ENCODE data around the gene IPO13.

The IPO13 gene

DNA sequence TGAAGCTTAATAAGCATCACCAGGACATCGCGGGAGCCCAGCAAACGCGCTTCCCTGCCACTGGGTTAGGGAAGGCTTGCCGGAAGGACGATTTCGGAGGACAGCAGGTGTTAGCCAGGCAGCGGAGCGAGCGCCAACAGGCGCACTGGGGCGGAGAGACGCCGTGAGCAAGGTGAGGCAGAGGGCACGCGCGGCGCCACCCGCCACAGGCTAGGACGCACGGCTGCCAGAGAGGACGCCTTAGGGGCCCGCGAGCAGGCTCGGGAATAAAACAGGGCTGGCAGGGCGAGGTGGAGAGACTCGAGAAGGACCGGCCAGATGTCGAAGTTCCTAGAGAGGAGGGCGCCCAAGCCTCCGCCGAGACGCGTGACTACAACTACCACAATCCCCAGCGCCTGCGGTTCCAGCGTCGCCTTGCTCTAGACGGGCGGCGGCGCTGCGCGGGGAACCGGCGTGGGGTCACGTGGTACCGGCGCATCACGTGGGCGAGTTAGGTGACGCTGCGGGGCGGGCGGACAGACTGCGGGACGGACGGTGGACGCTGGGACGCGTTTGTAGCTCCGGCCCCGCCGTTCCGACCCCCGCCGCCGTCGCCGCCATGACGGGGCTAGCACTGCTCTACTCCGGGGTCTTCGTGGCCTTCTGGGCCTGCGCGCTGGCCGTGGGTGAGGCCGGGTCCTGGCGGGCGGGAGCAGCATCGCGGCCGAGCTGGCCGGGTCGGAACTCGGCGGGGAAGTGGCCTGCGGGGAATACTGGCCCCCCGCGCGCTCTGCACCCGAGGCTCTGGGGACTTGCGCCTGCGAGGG lies 27.9 kb downstream of the IPO13 start, which contains the start of gene ATP6V0B:
Gene ATP6V0B, plus strand, starts transcription at position 518 of the 806 bp plus-strand sequence. Its CDS starts 81 bp downstream, at position 599.
- peak; percentile 75 for ATAC-seq

DNA sequence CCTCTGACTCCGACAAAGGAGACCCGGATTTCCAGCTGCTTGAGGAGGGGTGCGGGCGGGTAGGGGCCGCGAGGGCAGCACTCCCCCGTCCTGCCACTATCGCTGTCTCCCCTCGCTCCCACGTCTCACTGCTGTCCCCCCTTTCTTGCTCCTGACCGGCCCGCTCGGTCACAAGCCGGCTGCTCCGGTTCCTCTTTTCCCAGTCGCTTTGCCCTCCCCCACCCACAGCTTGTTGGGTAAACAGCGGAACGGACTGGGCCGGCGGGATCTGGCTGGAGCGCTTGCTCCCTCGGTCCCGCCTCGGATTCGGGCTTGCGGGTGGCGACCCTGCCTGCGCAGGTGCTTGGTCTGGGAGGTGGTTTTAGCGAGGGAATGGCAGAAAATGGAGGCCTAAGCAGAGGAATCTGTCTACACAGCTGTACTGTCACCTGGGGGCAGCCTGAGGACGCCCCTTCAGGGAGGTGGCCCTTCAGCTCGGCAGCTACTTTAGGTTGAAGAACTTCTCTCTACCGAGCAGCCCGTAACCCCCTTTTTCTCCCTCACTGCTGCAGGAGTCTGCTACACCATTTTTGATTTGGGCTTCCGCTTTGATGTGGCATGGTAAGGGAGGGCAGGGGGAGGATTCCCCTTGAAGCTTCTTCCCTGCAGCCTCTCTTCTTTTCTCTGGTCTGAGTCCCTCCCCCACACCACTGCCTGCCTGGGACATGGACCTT lies 28.7 kb downstream of the IPO13 start:
- no peak for ATAC-seq

DNA sequence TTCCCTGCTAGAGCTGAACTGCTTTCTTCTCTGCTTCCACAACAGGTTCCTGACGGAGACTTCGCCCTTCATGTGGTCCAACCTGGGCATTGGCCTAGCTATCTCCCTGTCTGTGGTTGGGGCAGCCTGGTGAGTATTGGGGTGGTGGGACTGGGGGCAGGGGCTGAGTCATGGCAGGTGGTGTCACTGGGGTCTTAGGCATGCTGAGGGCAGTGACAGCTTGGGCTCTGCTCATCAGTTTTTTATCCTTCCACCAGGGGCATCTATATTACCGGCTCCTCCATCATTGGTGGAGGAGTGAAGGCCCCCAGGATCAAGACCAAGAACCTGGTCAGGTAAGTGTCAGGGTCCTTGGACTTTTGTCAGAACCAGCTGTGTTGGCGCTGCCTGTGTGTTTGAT lies 29.3 kb downstream of the IPO13 start:
- no peak for ATAC-seq

DNA sequence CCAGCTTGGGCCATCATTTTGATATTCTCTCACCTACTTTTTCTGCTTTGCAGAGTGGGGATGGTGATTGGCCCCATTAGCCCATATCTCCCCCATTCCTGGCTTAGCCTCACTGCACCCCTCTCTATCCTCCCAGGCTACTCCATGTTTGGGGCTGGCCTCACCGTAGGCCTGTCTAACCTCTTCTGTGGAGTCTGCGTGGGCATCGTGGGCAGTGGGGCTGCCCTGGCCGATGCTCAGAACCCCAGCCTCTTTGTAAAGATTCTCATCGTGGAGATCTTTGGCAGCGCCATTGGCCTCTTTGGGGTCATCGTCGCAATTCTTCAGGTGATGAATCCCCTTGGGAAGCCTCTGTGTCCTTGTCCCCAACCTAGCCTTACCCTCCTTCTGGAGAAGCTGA lies 30.1 kb downstream of the IPO13 start:
- ATAC-seq = no peak

DNA sequence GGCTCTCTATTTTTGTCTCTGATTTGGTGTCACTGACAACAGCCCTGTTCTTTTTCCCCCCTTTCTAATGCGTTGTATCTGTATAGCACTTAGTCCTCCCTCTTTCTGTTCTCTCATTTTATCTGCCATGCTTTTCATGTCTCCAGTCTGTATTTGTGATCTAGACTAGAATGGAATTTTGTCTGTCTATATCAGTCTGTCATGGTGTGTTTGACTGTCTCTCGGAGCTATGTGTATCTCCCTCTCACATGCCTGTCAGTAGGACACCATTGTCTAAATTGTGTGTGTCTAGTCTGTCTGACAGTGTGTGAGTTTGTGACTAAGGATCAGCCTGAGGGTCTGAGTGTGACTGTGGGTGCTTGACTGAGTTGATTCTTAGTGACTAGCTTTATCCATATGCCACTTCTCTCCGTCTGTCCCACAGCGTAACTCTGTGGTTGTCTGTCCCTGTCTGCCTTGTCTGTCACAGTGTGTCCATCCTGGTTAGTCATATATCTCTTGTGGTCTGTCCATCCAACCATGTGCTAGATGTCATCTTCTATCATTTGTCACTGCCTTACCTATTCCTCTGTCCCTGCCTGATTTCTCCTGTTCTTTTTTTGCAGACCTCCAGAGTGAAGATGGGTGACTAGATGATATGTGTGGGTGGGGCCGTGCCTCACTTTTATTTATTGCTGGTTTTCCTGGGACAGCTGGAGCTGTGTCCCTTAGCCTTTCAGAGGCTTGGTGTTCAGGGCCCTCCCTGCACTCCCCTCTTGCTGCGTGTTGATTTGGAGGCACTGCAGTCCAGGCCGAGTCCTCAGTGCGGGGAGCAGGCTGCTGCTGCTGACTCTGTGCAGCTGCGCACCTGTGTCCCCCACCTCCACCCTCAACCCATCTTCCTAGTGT lies 30.9 kb downstream of the IPO13 start:
- ATAC-seq = no peak

DNA sequence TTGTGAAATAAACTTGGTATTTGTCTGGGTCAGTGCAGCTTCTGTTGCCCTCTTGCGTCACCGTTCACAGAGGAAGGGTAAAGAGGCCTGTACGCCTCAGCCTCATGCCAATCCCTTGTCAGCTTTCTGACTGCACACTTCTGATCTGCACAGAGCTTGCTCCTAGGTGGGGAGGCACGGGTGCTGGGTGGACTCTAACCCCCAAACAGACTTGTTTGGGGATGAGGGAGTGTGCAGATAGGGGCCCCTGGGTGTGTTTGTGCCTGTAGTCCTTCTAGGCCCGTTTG lies 31.5 kb downstream of the IPO13 start:
- no peak for ATAC-seq

DNA sequence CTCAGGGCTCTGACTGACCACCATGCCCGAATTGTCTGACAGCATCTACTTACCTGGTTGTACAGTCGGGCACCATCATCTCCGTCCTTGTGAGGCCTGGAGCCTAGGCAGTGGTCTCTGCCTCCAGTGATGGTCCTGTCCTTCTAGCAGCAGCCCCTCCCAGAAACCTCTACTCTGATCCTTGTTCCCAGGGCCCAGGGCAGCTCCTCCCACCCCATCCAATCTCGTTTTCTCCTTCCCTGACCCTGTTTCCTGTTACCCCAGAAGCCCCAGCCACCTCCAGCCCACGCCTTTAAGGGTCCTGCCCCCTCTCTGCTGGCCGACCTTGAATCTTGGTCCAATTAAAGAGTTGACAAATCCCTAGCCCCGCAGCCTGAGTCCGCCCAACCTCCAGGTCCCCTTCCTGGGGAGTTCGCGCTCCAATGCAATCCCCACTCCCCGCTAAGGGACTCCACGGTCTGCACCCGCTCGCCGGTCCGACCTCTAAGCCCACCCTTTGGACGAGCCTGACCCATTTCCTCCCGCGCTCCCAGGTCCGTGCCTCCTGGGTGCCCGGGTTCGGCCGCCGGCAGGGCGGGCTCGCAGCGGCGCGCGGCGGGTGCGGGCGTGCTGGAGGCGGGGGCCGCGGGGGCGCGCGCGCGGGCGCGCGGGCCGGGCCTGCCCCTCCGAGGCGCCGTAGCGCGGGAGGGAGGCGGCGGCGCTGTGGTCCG lies 32.0 kb downstream of the IPO13 start, which contains the start of gene B4GALT2:
Gene B4GALT2, plus strand, starts transcription at position 660 of the 710 bp plus-strand sequence. CDS start 1,951 bp downstream, outside the sequence.
- no peak for ATAC-seq

DNA sequence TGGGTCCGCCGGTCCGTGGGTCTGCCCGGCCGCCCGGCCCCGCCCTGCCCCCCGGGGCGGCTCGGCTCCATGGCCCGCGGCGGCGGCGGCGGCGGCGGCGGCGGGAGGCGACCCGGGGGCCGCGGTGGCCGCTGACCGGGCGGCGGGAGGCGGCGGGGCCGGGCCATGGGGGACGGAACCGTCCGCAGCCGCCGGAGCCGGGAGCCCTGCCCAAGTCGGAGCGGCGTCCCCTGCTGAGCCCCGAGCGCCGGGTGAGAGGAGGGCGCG lies 32.4 kb downstream of the IPO13 start:
- no peak for ATAC-seq

DNA sequence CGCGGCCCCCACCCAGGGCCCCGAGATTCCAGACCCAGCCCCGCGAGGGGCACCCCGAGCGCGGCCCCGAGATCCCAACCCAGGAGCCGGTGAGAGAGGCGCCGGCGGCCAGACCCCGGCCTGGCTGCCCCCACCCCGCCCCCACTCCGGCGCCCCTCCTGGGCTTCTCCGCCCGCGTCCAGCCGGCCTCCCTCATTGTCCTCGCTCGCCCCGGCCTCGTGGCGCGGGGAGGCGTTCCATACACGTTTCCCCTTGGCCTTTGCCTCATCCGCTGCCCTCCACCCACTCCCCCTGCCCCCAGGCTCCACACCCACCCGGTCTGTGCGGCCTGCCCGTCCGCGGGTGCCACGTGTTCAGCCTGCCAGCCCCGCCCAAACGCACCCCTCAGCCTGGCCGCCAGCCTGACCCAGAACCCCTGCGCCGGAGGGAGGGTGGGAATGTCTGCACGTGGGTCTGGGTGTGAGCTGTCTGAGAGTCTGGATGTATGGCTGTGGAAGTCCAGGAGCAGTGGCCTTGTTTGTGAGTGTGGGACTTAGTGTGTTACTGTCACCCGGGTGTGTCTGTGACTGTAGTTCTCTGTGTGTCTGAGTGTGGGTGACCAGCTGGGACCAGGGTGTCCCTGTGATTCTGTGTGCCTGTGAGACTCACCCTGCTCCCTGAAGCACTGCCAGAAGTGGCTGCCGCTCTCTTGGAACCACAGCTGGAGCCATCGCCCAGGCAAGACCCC lies 32.9 kb downstream of the IPO13 start:
- ATAC-seq = peak in 1 of 2 donors; percentile 25

DNA sequence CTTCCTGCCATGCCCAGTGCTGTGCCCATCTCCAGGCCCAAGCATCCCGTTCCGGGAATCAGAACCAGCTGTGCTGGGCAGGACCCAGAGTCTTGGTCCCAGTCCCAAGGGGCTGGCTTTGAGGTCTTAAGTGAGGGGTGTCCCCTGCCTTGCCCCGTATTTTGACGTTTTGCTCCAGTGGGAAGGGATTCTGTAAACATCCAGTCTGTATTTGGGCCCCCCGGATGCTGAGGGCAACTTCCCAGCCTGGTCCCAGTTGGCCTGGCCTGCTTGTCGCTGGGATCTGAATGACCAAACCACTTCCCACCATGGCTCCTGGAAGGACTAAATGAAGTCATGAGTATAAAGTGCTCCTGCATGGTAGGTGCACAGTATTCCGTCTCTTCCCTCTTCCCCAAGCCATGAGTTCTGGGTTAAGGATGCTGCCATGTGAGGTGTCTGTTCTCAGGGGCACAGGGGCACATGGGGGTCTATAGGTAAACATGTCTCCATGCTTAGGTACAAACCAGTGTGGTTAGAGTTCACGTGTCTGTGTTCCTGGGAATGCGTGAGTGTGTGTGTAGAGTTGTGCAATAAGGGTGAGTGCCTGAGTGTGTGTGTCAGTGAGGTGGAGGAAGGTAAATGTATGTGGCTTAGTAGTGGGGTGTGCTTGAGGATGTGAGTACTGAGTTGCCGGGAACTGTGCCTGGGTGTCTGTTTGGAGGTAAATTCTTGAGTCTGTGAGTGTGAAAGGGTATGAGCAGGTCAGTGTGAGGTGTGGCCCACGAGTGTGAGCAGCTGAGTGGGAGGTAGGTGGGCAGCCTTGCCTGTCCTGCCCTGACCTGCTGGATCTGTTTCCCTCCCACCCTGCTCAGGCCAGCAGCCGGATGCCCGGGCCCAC lies 33.7 kb downstream of the IPO13 start:
- no peak for ATAC-seq

DNA sequence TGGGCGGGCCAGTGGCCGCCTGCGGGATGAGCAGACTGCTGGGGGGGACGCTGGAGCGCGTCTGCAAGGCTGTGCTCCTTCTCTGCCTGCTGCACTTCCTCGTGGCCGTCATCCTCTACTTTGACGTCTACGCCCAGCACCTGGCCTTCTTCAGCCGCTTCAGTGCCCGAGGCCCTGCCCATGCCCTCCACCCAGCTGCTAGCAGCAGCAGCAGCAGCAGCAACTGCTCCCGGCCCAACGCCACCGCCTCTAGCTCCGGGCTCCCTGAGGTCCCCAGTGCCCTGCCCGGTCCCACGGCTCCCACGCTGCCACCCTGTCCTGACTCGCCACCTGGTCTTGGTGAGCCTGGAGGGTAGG lies 34.4 kb downstream of the IPO13 start:
- ATAC-seq = no peak

DNA sequence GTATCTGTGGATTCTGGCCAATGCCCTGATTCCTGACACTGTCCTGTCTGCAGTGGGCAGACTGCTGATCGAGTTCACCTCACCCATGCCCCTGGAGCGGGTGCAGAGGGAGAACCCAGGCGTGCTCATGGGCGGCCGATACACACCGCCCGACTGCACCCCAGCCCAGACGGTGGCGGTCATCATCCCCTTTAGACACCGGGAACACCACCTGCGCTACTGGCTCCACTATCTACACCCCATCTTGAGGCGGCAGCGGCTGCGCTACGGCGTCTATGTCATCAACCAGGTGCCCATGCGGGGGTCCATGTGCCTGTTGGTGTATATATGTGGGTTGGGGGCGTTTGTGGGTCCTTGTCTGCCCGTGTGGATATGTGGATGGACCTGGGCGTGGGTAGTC lies 34.9 kb downstream of the IPO13 start:
- no peak for ATAC-seq

DNA sequence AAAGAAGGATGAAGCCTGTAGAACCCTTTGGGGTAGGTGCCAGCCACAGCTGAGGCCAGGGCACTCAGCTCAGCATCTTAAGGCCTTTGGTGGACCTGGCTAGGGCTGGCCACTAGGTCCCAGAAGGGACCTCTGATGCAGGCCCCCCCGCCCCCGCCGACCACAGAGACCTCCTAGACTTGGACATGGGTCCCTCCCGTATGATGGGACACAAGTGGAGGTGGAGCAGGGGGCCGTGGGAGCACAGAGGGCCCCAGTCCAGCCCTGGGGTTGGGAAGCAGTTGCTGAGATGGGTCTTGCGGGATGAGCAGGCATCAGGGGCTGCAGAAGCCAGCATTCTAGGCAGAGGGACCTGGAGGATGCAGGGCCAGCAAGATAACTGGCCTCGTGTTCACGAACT lies 35.5 kb downstream of the IPO13 start:
- no peak for ATAC-seq

DNA sequence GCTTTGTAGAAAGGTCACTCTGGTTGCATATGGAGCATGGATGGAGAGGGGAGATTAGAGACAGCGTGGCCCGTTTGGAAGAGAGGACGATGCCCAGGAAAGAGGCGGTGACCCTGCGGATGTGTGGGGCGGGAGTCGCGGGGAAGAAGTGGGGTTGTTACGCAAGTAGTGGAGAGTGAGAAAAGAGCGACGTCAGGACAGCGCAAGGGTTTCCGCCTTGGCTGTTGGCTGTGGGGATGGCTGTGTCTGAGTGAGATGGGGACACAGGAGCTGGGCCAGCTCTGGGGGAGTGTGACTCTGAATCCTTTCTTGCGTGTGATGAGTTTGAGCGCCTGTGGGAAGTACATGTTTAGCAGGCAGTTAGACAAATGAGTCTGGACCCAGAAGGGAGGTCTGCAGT lies 36.1 kb downstream of the IPO13 start:
- no peak for ATAC-seq

DNA sequence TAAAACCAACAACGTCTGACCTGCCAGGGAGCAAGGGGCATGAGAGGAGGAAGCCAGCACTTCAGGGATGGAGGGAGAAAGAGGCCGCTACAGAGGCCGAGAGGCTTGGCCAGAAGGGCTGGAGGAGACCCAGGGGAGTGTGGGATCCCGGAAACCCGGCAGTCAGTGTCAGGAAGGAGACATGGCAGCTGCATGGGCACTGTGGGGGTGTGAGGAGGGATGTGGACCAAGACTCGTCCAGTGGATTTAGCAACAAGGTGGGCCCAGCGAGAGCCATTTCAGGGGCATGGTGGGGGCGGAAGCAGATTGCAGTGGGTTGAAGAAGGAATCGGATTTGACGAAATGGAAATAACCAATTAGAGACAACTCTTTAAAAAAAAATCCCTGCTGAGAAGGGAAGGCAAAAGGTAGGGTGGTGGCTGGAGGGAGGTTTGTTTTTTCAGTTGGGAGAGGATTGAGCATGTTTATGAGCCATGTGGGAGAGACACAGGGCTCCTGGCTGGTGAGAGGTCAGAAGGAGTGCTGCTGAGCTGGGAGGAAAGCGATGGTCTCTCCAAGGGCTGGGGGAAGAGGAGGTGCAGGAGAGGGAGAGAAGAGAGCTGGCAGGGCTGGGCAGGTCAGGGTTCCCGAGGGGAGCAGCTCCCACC lies 36.6 kb downstream of the IPO13 start:
- ATAC-seq = no peak

DNA sequence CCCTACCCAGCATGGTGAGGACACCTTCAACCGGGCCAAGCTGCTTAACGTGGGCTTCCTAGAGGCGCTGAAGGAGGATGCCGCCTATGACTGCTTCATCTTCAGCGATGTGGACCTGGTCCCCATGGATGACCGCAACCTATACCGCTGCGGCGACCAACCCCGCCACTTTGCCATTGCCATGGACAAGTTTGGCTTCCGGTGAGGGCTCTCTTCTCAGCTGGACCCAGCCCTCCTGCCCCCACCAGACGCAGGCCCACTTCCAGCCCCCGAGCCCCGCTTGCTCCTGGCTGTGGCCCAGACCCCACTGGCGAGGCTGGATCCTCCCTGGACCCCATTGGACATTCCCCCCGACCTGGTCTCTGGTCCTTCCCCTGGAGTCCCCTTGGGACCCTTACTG lies 38.1 kb downstream of the IPO13 start:
- ATAC-seq = no peak

DNA sequence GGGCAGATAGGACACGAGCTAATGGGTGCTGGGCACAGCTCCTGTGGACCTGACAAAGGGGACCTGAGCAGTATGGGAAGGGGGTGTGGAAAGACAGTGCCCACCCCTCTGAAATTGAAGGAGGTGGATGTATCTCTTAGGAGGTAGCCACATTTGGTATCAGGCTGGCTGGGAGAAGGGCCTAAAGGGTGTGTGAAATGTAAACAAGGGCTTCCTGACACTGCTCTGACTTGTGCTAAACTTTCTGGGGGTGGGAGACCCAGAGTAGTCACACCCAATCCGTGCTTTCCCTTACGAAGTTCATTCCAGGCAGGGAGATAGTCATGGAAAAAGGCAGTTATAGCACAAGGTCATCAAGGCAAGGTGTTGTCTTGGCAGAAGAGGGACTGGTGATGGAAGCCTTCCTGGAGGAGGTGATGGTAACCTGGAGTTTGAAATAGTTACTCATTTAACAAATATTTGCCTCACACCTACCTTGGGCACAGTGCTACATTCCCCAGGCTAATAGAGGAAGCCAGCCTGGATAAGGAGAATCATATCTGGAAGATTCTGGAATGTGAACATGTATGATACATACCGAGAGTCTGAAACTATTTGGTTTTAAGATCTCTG lies 39.3 kb downstream of the IPO13 start:
- ATAC-seq = no peak

DNA sequence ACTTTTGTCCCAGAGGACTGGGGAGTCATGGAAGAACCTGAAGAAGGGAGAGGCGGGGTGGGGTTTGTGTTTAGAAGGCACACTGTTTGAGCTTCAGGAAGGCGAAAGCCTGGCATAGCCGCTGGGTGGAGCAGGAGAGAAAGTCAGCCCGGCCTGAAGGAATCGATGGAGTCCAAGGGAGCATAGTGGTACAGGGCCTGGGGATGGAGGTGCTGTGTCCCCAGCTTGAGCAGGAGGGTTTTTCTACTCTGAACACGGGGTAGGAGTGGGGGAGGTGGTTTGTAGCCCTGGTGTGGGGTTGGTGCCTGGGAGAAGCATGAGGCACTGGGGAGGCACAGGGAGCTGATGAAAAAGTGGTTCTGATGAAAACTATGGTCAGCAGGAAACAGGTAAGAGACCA lies 40.0 kb downstream of the IPO13 start:
- no peak for ATAC-seq

DNA sequence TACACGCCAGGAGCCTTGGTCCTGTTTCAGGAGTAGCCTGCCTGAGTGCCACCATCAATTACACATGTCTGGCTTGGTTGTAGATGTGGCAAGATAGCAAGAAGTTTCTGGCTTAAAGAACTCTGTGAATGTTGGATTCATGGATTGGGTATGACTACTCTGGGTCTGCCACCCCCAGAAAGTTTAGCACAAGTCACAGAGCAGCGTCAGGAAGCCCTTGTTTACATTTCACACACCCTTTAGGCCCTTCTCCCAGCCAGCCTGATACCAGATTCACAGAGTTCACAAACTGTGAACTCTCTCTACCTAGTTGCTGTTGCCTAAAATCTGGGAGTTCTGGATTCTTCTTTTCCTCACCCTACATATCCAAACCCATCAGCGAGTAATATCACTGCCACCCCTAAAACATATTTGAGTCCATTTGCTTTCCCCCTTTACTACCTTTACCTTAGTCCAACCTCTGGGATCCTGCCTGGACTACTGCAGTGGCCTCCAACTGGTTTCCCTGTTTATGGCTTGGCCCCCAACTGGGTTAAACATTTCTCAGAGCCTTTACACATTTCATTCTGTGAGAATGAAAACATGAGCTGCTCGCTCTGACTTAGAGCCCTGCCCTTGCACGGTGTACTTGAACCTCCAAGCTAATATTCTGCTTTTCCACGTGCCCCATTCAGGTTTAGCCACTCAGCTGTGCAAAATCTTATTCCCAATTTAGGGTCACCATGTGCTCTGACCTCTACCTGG lies 40.6 kb downstream of the IPO13 start:
- no peak for ATAC-seq
